HT1080 (cell line): ENCODE data around the gene IRF5. TPM values are rescaled to one million over a fixed set of nuclear protein-coding genes. Genes with fewer than 3 reads are reported as not detected.
"Not testable (repeated sequence)": the region's sequence is repeated elsewhere in the genome, so short reads cannot be mapped to it uniquely, and the experiment has no call there.

ENCODE experiments used
- DNase-seq: peaks from one replicate; pipeline ENCODE4 v3.0.0-alpha.2; 2015; ENCODE audit warnings: low read depth
- small RNA-seq: library from RNA; depleted of rRNA; stranded (forward); fragments of <200 nt; gene quantifications from one replicate; pipeline ENCODE3, GENCODE V24; 2014
- total RNA-seq: library from RNA; depleted of rRNA; stranded (reverse); fragments of >200 nt; shearing (Covaris generic); gene quantifications from 2 replicates; pipeline ENCODE4 v1.2.3, GENCODE V29; 2014; rRNA removed

Gene IRF5
- total RNA-seq, 1 experiment from 2014 or later = 2.3 TPM

GRCh38 chr7:128954830-128955802 lies 17.4 kb downstream of the IRF5 start:
- no peak for DNase-seq

GRCh38 chr7:128955981-128956380 lies 18.3 kb downstream of the IRF5 start:
- no peak for DNase-seq

- no peak for DNase-seq
Measured at GRCh38 chr7:128959296-128959695, 21.6 kb downstream of the IRF5 start.

- DNase-seq = no peak
Measured at GRCh38 chr7:128961030-128961659, 23.4 kb downstream of the IRF5 start.

GRCh38 chr7:128962899-128963298 lies 25.2 kb downstream of the IRF5 start:
- no peak for DNase-seq

- DNase-seq = no peak
Measured at GRCh38 chr7:128963327-128963757, 25.6 kb downstream of the IRF5 start.

GRCh38 chr7:128968624-128969023 lies 30.9 kb downstream of the IRF5 start:
- no peak for DNase-seq

GRCh38 chr7:128974241-128974934 lies 36.7 kb downstream of the IRF5 start:
- DNase-seq = no peak

- DNase-seq = no peak
Measured at GRCh38 chr7:128982105-128982504, 44.4 kb downstream of the IRF5 start.

GRCh38 chr7:128985660-128986059 lies 47.9 kb downstream of the IRF5 start:
- no peak for DNase-seq

- DNase-seq = no peak
Measured at GRCh38 chr7:128986609-128987008, 48.9 kb downstream of the IRF5 start.

- no peak for DNase-seq
Measured at GRCh38 chr7:128988372-128988771, 50.6 kb downstream of the IRF5 start.

- no peak for DNase-seq
Measured at GRCh38 chr7:128989961-128990360, 52.2 kb downstream of the IRF5 start.

- DNase-seq = no peak
Measured at GRCh38 chr7:128993419-128993818, 55.7 kb downstream of the IRF5 start.

- DNase-seq = not testable (repeated sequence)
Measured at GRCh38 chr7:128994560-128994959, 56.8 kb downstream of the IRF5 start.

- no peak for DNase-seq
Measured at GRCh38 chr7:128997181-128997580, 59.5 kb downstream of the IRF5 start.

Small RNA genes within 50 kb of the gene (small RNA-seq; reads per million reads assigned to genes)
- gene RN7SL306P = not detected

Other genes with a start within 250 kb of the IRF5 start
- 218 and 245 TPM in 2 replicates for gene CALU, start 198.6 kb upstream of the IRF5 start, total RNA-seq
- gene OPN1SW, start 162.1 kb upstream of the IRF5 start, total RNA-seq = not detected in 2 replicates
- gene CCDC136, start 146.0 kb upstream of the IRF5 start, total RNA-seq = 5.7 and 7.6 TPM in 2 replicates
- gene FLNC, start 107.5 kb upstream of the IRF5 start, total RNA-seq = 38.2 and 38.6 TPM in 2 replicates
- 114 and 126 TPM in 2 replicates for gene ATP6V1F, start 75.1 kb upstream of the IRF5 start, total RNA-seq
- 0.35 and 1.4 TPM in 2 replicates for gene KCP, start 27.2 kb upstream of the IRF5 start, total RNA-seq
- 50.4 and 63.4 TPM in 2 replicates for gene TNPO3, start 117.2 kb downstream of the IRF5 start, total RNA-seq
- gene TSPAN33, start 206.8 kb downstream of the IRF5 start, total RNA-seq = 0.08 and 0.20 TPM in 2 replicates